Measurements from ENCODE around the gene TRDN.

- no peak for TF ChIP-seq CTCF (IDR thresholded peaks at IDR 0.05)
- no peak for TF ChIP-seq POLR2A (IDR thresholded peaks at IDR 0.05)
Measured at GRCh38 chr6:123594776-123595175, 42.0 kb downstream of the TRDN start.
